HG02571 (cell line): ENCODE data around the gene NUP210.
A peak's percentile ranks its signal among the peaks of the same experiment; 100 is the strongest.
"Not testable (repeated sequence)": the region's sequence is repeated elsewhere in the genome, so short reads cannot be mapped to it uniquely, and the experiment has no call there.

ENCODE experiments used
- ATAC-seq: cut with Tn5 transposase; IDR thresholded peaks from one replicate; pipeline ENCODE4 v1.9.1; 2021; ENCODE audit warnings: mild to moderate bottlenecking, moderate library complexity; ENCODE audit not compliant: unreplicated experiment

Gene NUP210

GRCh38 chr3:13420045-13420830 lies at the start of gene NUP210:
NUP210 (minus strand) TSS chr3:13420322; CDS start chr3:13420226, 96 bp downstream.
- ATAC-seq: peak; percentile 54

GRCh38 chr3:13466781-13467180 lies 46.7 kb upstream of the NUP210 start:
- no peak for ATAC-seq

GRCh38 chr3:13465236-13465873 lies 45.2 kb upstream of the NUP210 start:
- no peak for ATAC-seq

- ATAC-seq: no peak
These were observed 43.7 kb upstream of the NUP210 start for GRCh38 chr3:13463618-13464400.

GRCh38 chr3:13462822-13463221 lies 42.7 kb upstream of the NUP210 start:
- no peak for ATAC-seq

- no peak for ATAC-seq
These were observed 42.1 kb upstream of the NUP210 start for GRCh38 chr3:13462125-13462629.

GRCh38 chr3:13461169-13462124 lies 41.3 kb upstream of the NUP210 start:
- no peak for ATAC-seq

- ATAC-seq: no peak
These were observed 40.2 kb upstream of the NUP210 start for GRCh38 chr3:13460341-13460736.

- no peak for ATAC-seq
These were observed 39.7 kb upstream of the NUP210 start for GRCh38 chr3:13459605-13460340.

- ATAC-seq: no peak
These were observed 37.5 kb upstream of the NUP210 start for GRCh38 chr3:13457593-13457992.

- ATAC-seq: no peak
These were observed 35.5 kb upstream of the NUP210 start for GRCh38 chr3:13455644-13456043.

- ATAC-seq: no peak
These were observed 32.6 kb upstream of the NUP210 start for GRCh38 chr3:13452490-13453335.

GRCh38 chr3:13451301-13451673 lies 31.2 kb upstream of the NUP210 start:
- ATAC-seq: peak; percentile 4

GRCh38 chr3:13442882-13443281 lies 22.8 kb upstream of the NUP210 start:
- ATAC-seq: not testable (repeated sequence)

- ATAC-seq: no peak
These were observed 20.2 kb upstream of the NUP210 start for GRCh38 chr3:13440204-13440817.

- ATAC-seq: not testable (repeated sequence)
These were observed 16.1 kb upstream of the NUP210 start for GRCh38 chr3:13436213-13436612.

- no peak for ATAC-seq
These were observed 13.8 kb upstream of the NUP210 start for GRCh38 chr3:13433912-13434311.

GRCh38 chr3:13432093-13432492 lies 12.0 kb upstream of the NUP210 start:
- no peak for ATAC-seq
